Stimulated activated CD8-positive, alpha-beta memory T cell treated with anti-CD3 and anti-CD28 coated beads, Interleukin-15, amount 100 ng/mL, for 4 hours (primary cell): ENCODE data around the gene TCF12.

ENCODE experiments used
- DNase-seq, 2 donors: peaks; one replicate each; pipeline ENCODE4 v3.0.0-alpha.2; 2020; ENCODE audit warnings: low read depth in 2 of 2

Gene TCF12

GRCh38 chr15:56918046-56918938 lies at the start of gene TCF12:
TCF12 (plus strand) TSS chr15:56918644; CDS start chr15:56919914, 1,270 bp downstream.
- peak; percentile 69 to 80 for DNase-seq

- DNase-seq = no peak
Measured at GRCh38 chr15:56869573-56869972, 48.9 kb upstream of the TCF12 start.

- no peak for DNase-seq
Measured at GRCh38 chr15:56871185-56871584, 47.3 kb upstream of the TCF12 start.

DNA sequence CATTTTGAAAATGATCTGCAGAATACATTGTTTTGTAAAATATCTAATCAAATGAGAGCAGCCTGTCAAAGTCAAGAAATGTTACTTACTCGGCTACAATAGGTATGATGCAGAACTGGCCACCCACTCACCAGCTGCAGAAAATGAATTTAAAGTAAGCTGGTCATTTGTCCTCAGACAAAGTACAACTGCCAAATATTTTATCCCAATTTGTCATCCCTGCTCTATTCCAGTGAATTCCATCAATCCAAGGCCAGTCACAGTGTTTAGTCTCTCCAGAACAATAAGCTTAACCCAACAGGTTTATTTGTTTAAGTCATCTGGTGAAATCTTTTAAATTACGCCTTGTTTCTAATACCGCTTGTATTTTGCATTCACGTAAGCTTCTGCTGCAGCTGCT lies 46.6 kb upstream of the TCF12 start:
- no peak for DNase-seq

DNA sequence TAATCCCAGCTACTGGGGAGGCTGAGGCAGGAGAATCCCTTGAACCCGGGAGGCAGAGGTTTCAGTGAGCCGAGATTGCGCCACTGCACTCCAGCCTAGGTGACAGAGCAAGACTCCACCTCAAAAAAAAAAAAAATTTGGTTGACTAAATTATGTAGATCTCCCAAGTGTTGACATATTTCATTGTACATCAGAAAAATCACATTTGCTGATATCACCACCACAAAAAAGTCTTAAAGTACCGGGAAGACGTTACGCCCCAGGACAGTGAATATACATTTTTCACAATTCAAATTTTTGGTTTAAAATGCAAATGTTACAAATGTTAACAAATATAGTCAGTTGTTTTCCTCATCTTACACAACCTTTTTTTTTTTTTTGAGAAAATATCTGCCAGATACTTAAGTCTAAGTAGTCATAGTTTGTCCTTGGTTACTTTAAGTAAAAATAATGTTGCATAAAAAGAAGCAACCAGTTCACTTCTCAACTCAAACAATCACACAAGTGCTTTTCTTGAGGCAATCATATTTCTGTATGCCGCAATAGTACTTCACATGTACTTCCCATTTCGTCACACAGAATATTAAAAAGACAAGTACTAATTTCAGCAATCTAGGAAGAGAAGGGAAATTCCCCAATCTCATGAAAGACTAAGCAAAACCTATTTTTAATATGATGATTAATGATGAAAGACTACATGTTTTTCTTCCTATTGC lies 41.0 kb upstream of the TCF12 start:
- DNase-seq = no peak

GRCh38 chr15:56879502-56879901 lies 38.9 kb upstream of the TCF12 start:
- no peak for DNase-seq

DNA sequence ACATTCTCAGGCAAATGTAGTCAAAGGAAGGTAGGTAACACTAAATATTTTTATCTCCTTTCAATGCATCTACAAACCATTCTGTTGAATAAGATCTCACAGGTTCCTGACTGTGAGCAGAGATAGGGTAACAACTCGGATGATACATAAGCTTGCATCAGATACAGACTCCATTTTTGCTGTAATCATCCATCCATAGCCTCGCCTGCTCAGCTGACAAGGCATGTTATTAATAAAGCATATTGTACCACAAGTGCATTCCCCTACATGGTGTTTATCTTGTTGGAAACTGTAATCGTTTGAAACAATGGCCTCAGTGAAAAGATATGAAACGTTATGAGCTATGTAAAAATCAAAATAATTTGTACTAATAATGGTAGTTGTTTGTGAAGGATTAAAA lies 35.4 kb upstream of the TCF12 start:
- DNase-seq = no peak

DNA sequence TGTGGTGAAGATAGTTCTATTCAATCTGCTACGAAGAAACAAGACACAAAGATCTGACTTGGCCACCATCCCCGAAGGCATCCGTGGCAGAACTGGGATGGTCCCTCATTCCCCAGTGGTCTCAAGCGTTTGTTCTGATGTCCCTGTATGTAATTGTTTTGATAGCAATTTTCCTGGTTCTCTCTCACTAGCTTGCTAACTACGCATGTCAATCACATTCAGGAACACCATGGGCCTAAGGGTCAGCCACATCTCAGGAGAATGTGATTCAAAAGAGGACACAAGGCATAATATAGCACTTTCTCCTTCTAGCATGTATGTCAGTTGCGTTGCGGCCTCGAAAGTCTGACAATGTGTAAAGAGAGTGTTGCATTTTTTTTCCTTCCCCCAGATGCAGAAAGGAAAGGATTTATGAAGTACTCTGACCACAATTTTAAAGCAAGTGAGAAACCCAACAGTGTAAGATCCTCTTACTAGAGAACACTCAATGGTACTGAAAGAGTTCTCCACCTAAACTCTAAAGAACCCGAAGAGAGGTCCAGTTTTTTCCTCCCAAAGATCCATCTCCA lies 32.0 kb upstream of the TCF12 start:
- DNase-seq = no peak

- DNase-seq = peak; percentile 39 to 68
Measured at GRCh38 chr15:56886932-56887781, 31.3 kb upstream of the TCF12 start.

GRCh38 chr15:56887782-56888438 lies 30.5 kb upstream of the TCF12 start:
- DNase-seq = no peak

DNA sequence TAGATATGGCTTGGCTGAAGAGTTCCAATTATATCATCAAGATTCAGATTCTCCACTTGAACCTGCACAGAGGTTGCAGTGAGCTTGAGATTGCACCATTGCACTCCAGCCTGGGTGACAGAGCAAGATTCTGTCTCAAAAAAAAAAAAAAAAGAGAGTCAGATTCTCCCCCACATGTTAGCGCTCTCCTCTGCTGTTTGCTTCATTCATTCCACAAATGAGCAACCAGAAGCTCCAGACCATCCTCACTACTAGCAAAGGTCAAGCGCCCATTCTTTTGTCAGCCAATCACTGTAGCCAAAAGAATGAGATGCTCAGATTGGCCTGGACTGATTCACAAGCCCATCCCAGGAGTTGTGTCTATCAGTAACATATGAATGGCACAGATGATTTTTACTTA lies 28.4 kb upstream of the TCF12 start:
- no peak for DNase-seq

- DNase-seq = no peak
Measured at GRCh38 chr15:56891852-56892440, 26.5 kb upstream of the TCF12 start.

DNA sequence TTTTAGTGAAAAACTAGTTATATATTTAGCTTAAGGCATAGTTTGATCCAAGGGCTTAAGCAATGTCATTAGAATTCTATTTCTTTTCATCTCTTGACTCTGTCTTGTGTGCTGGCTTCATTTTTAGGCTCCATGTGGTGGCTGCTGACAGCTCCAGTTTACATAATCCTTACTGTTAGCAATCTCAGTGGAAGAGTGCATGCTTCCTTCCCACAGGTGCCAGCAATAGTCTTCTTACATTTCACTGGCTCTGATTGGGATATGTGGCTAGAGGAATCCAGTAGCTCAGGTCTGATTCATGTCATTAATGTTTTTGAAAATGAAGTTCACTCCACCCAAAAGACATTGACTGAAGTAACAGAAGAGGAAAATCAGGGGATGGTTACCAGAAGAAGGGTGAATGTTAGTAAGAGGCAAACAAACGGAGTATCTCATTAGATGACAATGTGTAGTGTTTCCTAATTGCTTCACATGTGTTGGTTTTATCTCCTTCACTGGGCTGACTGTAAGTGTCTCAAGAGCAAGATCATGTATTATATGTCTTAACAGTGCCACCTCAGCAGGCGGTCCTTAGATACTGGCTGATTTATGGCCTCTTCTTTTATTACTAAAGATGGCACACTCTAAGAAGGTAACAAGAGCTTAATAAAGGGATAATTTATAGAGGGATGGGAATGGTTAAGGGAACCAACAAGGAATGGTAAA lies 25.6 kb upstream of the TCF12 start:
- DNase-seq = no peak

DNA sequence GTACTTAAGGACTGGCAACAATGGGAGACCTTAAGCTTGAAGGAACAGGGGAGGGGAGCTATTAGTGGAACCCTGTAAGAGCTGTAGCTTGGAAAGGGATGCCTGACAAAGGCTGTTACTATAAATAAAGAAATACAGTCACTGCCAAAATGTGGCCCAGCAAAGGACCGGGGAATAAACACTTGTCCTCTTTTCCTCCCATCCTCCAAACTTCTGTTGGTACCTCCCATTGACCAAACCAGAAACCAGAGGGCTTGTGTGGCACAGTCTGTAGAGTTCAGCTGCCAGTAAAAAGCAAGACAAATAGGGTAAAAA lies 25.1 kb upstream of the TCF12 start:
- no peak for DNase-seq

GRCh38 chr15:56894601-56895000 lies 23.8 kb upstream of the TCF12 start:
- no peak for DNase-seq

DNA sequence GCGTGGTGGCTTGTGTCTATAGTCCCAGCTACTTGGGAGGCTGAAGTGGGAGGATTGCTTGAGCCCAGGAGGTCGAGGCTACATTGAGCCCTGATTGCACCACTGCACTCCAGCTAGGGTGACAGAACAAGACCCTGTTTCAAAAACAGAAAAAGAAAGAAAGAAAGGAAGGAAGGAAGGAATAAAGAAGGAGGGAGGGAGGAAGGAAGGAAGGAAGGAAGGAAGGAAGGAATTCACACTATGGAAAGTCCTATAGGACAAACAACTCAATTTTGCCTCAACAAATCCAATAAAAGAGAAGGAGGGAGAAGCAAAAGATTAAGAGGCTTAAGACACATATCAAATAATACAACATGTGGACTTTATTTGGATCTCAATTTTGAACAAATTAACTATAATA lies 16.5 kb upstream of the TCF12 start:
- DNase-seq = no peak

DNA sequence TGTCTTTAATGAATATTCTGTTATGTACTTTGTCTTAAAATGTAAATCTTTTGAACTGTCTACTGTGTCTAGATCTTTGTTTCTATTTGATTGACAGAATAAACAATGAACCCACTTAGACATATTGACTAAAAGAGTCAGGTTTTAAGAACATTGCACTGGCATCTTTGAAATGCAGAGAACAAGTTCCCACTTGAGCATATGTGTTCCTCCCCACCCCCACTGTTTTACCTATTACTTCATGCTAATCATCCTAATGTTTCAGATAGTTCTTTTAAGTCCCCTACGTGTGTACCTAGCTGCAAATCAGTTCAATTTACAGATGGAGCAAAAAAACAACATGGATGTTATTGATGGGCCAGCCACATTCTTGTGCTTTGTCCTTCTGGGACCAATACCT lies 11.7 kb upstream of the TCF12 start:
- DNase-seq = no peak

- no peak for DNase-seq
Measured at GRCh38 chr15:56910801-56911200, 7.6 kb upstream of the TCF12 start.

GRCh38 chr15:56913241-56913640 lies 5.2 kb upstream of the TCF12 start:
- no peak for DNase-seq

- no peak for DNase-seq
Measured at GRCh38 chr15:56913670-56914069, 4.8 kb upstream of the TCF12 start.
